ENCODE results near the gene ATF6B. TPM values are rescaled to one million over a fixed set of nuclear protein-coding genes. Genes with fewer than 3 reads are reported as not detected.

Gene ATF6B
- total and polyA plus RNA-seq, 2 of the 13 experiments (the other 11 are each of a cell fraction or from before 2014, with no cell fraction given): 18.1 to 44.0 TPM

DNA sequence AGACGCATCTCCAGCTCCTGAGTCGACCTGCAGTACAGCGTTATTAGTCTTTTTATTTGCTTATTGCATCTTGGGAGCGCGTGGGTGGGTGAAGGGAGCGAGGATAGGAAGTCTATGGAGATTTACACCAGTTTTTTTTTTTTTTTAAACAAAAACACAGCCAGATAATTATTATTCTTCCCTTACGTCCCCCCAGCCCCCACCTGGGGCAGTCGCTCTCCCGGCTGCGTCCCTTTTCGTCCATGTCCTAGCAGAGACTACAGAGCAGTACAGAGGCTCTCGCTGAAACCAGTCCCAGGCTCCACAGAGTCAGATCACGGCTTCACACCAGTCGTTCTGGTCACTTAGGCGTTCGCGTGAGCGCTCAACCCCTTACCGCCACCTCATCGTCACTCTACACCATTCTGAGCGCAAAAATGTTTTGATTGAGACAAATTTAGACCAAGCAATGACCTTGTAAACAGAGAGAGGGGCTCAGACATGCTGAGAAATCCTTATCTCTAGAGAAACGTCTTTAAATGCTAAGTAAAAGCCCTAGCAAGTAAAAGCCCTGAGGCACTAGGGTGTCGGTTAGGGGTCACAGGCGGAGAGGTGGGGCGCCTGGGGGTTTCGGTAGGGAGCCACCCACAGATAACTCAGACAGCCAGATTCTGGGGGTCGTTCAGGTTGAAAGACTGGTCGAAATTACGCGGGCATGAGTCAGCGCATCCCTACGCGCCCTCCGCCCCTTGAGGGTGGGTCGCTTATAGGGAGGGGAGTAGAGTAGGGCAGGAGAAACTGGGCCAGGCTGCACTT, 24.9 kb upstream of the ATF6B start:
- Histone ChIP-seq H3K27me3 (ENCODE audit: control insufficient read depth in 1 of 2, insufficient read depth in 2 of 2, low read length in 2 of 2) (no peaks in the 10 kb centered on the region; a peak in 1 of 5 replicates), H3K27ac (ENCODE audit: extremely low read length, insufficient read depth, low read length) (peak overlapping the region; percentile 88), H3K4me2 (ENCODE audit: low read depth, low read length) (peak overlapping the region; percentile 94), H3K9me3 (ENCODE audit: low read length) (no peaks in the 10 kb centered on the region), H3K4me3 (replicated peaks in 1 of 3; ENCODE audit: insufficient read depth in 1 of 3, low read depth in 2 of 3, low read length in 3 of 3) (peak overlapping the region; percentile 78 to 91 (median 88)), H4K20me1 (ENCODE audit: insufficient read depth, low read length) (no peaks in the 10 kb centered on the region), H3K79me2 (ENCODE audit: insufficient read depth, low read length) (peaks cover 17% of the 10 kb centered on the region), H2AFZ (ENCODE audit: low read length) (peak overlapping the region; percentile 8), H3K36me3 (replicated peaks in 1 of 2; ENCODE audit: control insufficient read depth in 1 of 2, insufficient read depth in 2 of 2, low read length in 2 of 2) (peaks cover 13 to 24% of the 10 kb centered on the region in 2 experiments), H3K9ac (ENCODE audit: insufficient read depth, low read depth, low read length) (peak overlapping the region; percentile 91), H3K4me1 (ENCODE audit: insufficient read depth, low read length) (peaks cover 28% of the 10 kb centered on the region)
- intact Hi-C loops (cut with micrococcal nuclease; ENCODE audit: unreplicated experiment): no loop called here
- ChIA-PET POLR2A (interaction anchor here (0.5 to 2.6 kb wide), 9 partner anchors 10 to 43 kb away, joined by 3 to 35 read pairs (median 3); partner anchors contain the start of genes AGPAT1, ATF6B and FKBPL), CTCF (ENCODE audit: low intra/inter-chr PET ratio, low total read pairs) (interaction anchor here (1.5 to 4.3 kb wide), 3 partner anchors 34 to 65 kb away, joined by 4 to 97 read pairs (median 5); no protein-coding TSS in a partner anchor)
- ATAC-seq: peak; percentile 53
- no peak for FAIRE-seq
- BruUV-seq (replicated peaks): no TSS peak
- 36% methylated on average over 35 of the region's 35 CpGs for WGBS (ENCODE audit: low lambda C conversion rate)
- peak; percentile 48 for DNase-seq (ENCODE audit: low spot score)
- in situ Hi-C loops (cut with HindIII; ENCODE audit: extremely low pct_ligation_motif_present, low pct_unique_long_range_greater_than_20kb): loop anchor here (5.0 kb wide), 1 partner anchor 36 kb away; no protein-coding TSS in a partner anchor
- TF ChIP-seq, protein P1, sequence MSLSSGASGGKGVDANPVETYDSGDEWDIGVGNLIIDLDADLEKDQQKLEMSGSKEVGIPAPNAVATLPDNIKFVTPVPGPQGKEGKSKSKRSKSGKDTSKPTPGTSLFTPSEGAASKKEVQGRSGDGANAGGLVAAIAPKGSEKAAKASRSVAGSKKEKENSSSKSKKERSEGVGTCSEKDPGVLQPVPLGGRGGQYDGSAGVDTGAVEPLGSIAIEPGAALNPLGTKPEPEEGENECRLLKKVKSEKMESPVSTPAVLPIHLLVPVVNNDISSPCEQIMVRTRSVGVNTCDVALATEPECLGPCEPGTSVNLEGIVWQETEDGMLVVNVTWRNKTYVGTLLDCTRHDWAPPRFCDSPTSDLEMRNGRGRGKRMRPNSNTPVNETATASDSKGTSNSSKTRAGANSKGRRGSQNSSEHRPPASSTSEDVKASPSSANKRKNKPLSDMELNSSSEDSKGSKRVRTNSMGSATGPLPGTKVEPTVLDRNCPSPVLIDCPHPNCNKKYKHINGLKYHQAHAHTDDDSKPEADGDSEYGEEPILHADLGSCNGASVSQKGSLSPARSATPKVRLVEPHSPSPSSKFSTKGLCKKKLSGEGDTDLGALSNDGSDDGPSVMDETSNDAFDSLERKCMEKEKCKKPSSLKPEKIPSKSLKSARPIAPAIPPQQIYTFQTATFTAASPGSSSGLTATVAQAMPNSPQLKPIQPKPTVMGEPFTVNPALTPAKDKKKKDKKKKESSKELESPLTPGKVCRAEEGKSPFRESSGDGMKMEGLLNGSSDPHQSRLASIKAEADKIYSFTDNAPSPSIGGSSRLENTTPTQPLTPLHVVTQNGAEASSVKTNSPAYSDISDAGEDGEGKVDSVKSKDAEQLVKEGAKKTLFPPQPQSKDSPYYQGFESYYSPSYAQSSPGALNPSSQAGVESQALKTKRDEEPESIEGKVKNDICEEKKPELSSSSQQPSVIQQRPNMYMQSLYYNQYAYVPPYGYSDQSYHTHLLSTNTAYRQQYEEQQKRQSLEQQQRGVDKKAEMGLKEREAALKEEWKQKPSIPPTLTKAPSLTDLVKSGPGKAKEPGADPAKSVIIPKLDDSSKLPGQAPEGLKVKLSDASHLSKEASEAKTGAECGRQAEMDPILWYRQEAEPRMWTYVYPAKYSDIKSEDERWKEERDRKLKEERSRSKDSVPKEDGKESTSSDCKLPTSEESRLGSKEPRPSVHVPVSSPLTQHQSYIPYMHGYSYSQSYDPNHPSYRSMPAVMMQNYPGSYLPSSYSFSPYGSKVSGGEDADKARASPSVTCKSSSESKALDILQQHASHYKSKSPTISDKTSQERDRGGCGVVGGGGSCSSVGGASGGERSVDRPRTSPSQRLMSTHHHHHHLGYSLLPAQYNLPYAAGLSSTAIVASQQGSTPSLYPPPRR (CRISPR knock-in tag; IDR thresholded peaks at IDR 0.05; ENCODE audit: borderline replicate concordance): no peak
- TF ChIP-seq, protein P2, sequence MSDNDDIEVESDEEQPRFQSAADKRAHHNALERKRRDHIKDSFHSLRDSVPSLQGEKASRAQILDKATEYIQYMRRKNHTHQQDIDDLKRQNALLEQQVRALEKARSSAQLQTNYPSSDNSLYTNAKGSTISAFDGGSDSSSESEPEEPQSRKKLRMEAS (IDR thresholded peaks at IDR 0.05): peak; percentile 11; the same call in 1 of the 2 replicates
- TF ChIP-seq, protein P3, sequence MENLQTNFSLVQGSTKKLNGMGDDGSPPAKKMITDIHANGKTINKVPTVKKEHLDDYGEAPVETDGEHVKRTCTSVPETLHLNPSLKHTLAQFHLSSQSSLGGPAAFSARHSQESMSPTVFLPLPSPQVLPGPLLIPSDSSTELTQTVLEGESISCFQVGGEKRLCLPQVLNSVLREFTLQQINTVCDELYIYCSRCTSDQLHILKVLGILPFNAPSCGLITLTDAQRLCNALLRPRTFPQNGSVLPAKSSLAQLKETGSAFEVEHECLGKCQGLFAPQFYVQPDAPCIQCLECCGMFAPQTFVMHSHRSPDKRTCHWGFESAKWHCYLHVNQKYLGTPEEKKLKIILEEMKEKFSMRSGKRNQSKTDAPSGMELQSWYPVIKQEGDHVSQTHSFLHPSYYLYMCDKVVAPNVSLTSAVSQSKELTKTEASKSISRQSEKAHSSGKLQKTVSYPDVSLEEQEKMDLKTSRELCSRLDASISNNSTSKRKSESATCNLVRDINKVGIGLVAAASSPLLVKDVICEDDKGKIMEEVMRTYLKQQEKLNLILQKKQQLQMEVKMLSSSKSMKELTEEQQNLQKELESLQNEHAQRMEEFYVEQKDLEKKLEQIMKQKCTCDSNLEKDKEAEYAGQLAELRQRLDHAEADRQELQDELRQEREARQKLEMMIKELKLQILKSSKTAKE (CRISPR knock-in tag; IDR thresholded peaks at IDR 0.05; ENCODE audit: borderline replicate concordance): 0 out of 2 replicates have a peak, but pooled peaks have one; percentile 35
- TF ChIP-seq, protein P4, sequence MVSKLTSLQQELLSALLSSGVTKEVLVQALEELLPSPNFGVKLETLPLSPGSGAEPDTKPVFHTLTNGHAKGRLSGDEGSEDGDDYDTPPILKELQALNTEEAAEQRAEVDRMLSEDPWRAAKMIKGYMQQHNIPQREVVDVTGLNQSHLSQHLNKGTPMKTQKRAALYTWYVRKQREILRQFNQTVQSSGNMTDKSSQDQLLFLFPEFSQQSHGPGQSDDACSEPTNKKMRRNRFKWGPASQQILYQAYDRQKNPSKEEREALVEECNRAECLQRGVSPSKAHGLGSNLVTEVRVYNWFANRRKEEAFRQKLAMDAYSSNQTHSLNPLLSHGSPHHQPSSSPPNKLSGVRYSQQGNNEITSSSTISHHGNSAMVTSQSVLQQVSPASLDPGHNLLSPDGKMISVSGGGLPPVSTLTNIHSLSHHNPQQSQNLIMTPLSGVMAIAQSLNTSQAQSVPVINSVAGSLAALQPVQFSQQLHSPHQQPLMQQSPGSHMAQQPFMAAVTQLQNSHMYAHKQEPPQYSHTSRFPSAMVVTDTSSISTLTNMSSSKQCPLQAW (CRISPR knock-in tag; IDR thresholded peaks at IDR 0.05): peak; percentile 33
- TF ChIP-seq RBM39 (IDR thresholded peaks at IDR 0.05; ENCODE audit: low read depth, low read length, poor library complexity, severe bottlenecking) (no peak), ZNF180 (CRISPR knock-in tag; IDR thresholded peaks at IDR 0.05; ENCODE audit: borderline replicate concordance, low read depth) (0 out of 2 replicates have a peak, but pooled peaks have one; percentile 81), ZNF549 (CRISPR knock-in tag; IDR thresholded peaks at IDR 0.05) (no peak), ZBTB7A (CRISPR knock-in tag; IDR thresholded peaks at IDR 0.05) (0 out of 2 replicates have a peak, but pooled peaks have one; percentile 38), ZNF350 (CRISPR knock-in tag; IDR thresholded peaks at IDR 0.05; ENCODE audit: borderline replicate concordance, low read depth) (no peak; the same call in 1 of the 2 replicates)
- TF ChIP-seq, protein P5, sequence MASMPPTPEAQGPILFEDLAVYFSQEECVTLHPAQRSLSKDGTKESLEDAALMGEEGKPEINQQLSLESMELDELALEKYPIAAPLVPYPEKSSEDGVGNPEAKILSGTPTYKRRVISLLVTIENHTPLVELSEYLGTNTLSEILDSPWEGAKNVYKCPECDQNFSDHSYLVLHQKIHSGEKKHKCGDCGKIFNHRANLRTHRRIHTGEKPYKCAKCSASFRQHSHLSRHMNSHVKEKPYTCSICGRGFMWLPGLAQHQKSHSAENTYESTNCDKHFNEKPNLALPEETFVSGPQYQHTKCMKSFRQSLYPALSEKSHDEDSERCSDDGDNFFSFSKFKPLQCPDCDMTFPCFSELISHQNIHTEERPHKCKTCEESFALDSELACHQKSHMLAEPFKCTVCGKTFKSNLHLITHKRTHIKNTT (CRISPR knock-in tag; IDR thresholded peaks at IDR 0.05): no peak

All from HepG2 (cell line).